Kidney glomerular epithelial cell (primary cell): Measurements from ENCODE around the gene TUBGCP2.

Experiments
- DNase-seq: peaks from one replicate; lab custom pipeline; 2025; lab: John Stamatoyannopoulos, UW

The TUBGCP2 gene, protein sequence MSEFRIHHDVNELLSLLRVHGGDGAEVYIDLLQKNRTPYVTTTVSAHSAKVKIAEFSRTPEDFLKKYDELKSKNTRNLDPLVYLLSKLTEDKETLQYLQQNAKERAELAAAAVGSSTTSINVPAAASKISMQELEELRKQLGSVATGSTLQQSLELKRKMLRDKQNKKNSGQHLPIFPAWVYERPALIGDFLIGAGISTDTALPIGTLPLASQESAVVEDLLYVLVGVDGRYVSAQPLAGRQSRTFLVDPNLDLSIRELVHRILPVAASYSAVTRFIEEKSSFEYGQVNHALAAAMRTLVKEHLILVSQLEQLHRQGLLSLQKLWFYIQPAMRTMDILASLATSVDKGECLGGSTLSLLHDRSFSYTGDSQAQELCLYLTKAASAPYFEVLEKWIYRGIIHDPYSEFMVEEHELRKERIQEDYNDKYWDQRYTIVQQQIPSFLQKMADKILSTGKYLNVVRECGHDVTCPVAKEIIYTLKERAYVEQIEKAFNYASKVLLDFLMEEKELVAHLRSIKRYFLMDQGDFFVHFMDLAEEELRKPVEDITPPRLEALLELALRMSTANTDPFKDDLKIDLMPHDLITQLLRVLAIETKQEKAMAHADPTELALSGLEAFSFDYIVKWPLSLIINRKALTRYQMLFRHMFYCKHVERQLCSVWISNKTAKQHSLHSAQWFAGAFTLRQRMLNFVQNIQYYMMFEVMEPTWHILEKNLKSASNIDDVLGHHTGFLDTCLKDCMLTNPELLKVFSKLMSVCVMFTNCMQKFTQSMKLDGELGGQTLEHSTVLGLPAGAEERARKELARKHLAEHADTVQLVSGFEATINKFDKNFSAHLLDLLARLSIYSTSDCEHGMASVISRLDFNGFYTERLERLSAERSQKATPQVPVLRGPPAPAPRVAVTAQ

DNA sequence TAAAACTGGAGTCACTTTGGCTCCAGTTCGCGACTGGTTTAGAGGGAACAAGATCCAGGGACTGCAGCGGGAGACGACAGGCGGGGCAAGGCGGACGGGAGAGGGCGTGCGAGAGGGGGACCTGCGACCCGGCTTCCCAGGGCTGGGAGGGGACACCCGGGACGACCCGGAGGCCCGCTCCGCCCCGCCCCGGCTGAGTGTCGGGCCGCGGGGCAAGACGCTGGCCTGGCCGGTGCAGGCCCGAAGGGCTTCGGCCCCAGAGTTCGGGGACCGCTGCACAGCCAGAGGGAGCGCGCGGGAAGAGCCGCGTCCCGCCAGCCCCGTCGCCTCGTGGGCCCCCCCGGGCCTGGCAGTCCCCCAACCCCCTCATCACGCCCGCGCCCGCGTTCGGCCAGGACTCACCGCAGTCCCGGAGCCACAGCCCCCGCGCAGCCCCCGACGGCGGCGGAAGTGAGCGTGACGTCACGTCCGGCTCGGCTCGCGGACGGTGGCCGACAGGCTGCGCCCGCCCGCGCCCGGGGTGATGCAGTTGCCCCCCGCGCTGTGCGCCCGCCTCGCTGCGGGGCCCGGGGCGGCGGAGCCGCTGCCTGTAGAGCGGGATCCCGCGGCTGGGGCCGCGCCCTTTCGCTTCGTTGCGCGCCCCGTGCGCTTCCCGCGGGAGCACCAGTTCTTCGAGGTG lies at the start of gene TUBGCP2, which contains the start of gene ZNF511:
TUBGCP2 (minus strand) TSS at position 452 of the 679 bp plus-strand sequence. CDS start 5,931 bp downstream, outside the sequence.
ZNF511 (plus strand) TSS at position 494 of the 679 bp plus-strand sequence; CDS start at position 524, 30 bp downstream.
- DNase-seq: peak; percentile 55

DNA sequence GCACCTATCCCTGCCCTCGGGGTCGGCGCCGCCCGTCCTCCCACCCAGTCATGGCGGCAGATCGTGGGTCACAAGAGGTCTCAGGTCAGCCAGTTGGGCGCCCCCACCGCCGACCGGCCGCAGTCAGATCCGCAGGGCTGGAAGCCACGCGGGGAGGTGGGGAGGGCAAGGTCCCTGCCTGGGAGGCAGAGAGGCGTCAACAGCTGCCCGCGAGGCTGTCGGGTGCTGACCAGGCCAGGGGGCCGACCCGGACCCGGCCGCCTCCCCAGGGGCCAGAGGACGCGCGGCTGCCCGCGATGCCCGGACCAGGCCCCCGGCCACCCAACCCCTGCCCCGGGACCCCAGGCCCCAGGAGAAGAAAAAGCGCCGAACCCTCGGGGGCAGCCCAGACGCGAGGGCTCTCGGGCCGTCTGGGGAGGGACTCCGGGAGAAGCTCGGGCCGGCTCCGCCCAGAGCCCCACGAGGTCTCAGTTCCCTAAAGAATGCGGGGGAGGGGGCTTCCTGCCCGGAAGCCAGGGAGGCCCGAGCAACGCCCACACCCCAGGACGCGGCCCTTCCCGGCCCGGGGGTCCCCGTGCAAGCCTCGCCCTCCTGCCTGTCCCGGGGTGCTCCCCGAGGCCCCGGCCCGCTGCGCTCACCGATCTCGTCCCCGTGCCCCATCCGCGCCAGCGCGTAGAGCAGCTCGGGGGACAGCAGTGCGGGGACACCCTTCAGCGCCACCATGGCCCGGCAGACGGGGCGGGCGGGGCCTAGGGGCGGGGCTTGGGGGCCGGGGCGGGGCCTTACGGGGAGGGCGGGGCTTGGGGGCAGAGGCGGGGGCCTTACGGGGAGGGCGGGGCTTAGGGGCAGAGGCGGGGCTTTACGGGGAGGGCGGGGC lies 48.9 kb upstream of the TUBGCP2 start, which contains the start of gene FUOM:
FUOM (minus strand) TSS at position 735 of the 877 bp plus-strand sequence; CDS start at position 723, 12 bp downstream.
- peak; percentile 15 for DNase-seq

- DNase-seq: no peak
These were observed 48.0 kb upstream of the TUBGCP2 start for GRCh38 chr10:133356549-133357284.

DNA sequence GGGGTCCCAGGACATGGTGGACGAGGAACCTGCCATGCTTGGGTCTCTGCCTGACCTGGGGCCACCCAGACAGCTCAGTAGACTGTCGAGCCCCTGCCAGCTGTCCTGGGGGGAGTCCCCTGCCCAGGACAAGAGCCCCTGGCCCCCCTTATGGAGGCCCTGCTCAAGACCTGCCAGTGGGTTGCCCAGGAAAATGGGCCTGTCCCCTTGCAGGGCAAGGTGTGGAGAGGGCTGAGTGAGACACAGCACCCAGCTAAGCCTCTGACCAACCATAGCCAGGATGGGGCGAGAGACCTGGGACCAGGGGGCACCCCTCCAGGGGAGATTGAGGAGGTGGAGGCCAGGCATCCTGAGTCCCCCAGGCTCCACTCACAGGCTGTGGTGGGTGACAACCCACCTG lies 47.3 kb upstream of the TUBGCP2 start:
- DNase-seq: no peak

DNA sequence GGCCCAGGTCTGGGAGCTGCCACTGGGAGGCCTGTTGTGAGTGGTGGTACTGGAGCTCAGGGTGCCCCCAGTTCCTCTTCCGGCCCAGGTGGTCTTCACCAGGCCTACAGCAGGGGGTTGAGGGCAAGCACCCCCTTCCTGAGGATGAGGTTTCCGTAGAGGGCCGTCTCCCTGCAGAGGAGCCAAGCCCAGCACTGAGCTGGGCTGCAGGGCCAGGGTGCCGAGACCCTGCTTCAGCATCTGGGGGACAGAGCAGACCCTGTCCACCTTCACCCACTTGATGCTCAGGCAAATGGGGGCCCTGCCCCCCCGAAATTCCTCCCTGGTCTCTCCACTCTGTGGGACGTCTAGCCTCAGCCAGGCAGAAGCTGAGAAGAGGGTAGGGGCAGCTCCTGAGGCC lies 46.6 kb upstream of the TUBGCP2 start:
- no peak for DNase-seq

GRCh38 chr10:133354672-133355240 lies 46.1 kb upstream of the TUBGCP2 start:
- no peak for DNase-seq

- no peak for DNase-seq
These were observed 45.4 kb upstream of the TUBGCP2 start for GRCh38 chr10:133353988-133354605.

GRCh38 chr10:133353202-133353959 lies 44.7 kb upstream of the TUBGCP2 start:
- DNase-seq: no peak

- DNase-seq: no peak
These were observed 43.0 kb upstream of the TUBGCP2 start for GRCh38 chr10:133351408-133352318.

GRCh38 chr10:133350950-133351329 lies 42.3 kb upstream of the TUBGCP2 start:
- no peak for DNase-seq

GRCh38 chr10:133350283-133350949 lies 41.7 kb upstream of the TUBGCP2 start:
- DNase-seq: no peak

- DNase-seq: no peak
These were observed 40.9 kb upstream of the TUBGCP2 start for GRCh38 chr10:133349577-133350011.

GRCh38 chr10:133349160-133349568 lies 40.5 kb upstream of the TUBGCP2 start:
- no peak for DNase-seq

DNA sequence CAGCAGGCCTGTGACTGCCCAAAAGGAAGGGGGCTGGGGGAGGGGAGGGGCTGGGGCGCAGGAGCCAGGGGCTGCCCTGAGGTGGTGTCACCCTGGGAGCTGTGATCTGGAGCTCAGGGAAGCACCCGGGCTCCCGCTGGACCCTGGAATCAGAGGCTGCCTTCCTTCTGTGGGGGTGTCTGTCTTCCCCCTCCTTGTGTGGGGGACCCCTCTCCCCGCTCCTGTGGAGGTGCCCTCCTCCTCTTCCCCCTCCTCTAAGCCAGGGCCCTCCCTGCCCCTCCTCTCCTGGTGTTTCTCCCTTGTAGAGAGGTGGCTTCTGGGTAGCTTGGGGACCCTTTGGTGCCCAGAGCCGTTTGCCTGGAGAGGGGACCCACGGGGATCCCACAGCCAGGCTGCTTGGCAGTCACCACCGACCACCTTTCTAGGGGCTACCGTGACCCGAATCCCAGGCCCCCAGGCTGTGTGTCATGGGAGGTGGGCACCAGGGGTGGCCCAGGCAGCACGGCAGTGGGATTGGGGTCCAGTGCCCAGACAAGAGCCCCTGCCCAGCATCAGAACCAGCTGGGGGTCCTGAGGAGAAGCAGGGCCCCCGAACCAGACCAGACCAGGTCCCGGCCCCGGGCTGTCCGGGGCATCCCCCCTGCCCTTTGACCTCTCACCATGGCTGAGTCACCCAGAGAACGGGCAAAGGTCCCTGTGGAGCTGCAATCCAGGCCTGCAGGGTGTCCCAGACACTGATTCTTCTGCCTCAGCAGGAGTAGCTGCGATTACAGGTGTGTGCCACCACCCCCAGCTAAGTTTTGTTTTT lies 39.2 kb upstream of the TUBGCP2 start:
- no peak for DNase-seq

- DNase-seq: no peak
These were observed 37.7 kb upstream of the TUBGCP2 start for GRCh38 chr10:133346413-133346812.

- DNase-seq: no peak
These were observed 35.6 kb upstream of the TUBGCP2 start for GRCh38 chr10:133344236-133344635.
